Germinal center (tissue), 1 donor: ENCODE results near the gene TKTL2.

Experiments used
- DNase-seq: peaks from one replicate; pipeline ENCODE4 v3.0.0; 2012; ENCODE audit warnings: mixed read lengths, low spot score

TKTL2 gene

GRCh38 chr4:163473576-163473975 lies at the start of gene TKTL2:
TKTL2 (minus strand) TSS chr4:163473754; CDS start chr4:163473734, 20 bp downstream.
- DNase-seq, result no peak

GRCh38 chr4:163515198-163515597 lies 41.6 kb upstream of the TKTL2 start:
- no peak for DNase-seq

GRCh38 chr4:163505374-163505773 lies 31.8 kb upstream of the TKTL2 start:
- DNase-seq, result no peak

GRCh38 chr4:163500586-163500985 lies 27.0 kb upstream of the TKTL2 start:
- no peak for DNase-seq

GRCh38 chr4:163495900-163496299 lies 22.3 kb upstream of the TKTL2 start:
- peak; percentile 53 for DNase-seq

GRCh38 chr4:163494360-163495241 lies 21.0 kb upstream of the TKTL2 start, which contains the start of gene TMA16:
TMA16 (plus strand) TSS chr4:163494690; CDS start chr4:163494802, 112 bp downstream.
- peak; percentile 83 for DNase-seq

- peak; percentile 39 for DNase-seq
Observed at GRCh38 chr4:163493643-163494359, 20.2 kb upstream of the TKTL2 start.

- peak; percentile 10 for DNase-seq
Observed at GRCh38 chr4:163492951-163493504, 19.5 kb upstream of the TKTL2 start.

- DNase-seq, result no peak
Observed at GRCh38 chr4:163489929-163490328, 16.4 kb upstream of the TKTL2 start.

GRCh38 chr4:163486321-163486720 lies 12.8 kb upstream of the TKTL2 start:
- no peak for DNase-seq

- no peak for DNase-seq
Observed at GRCh38 chr4:163485589-163485988, 12.0 kb upstream of the TKTL2 start.

- peak; percentile 61 for DNase-seq
Observed at GRCh38 chr4:163484906-163485305, 11.4 kb upstream of the TKTL2 start.

GRCh38 chr4:163482190-163482589 lies 8.6 kb upstream of the TKTL2 start:
- peak; percentile 8 for DNase-seq

GRCh38 chr4:163476761-163477438 lies 3.3 kb upstream of the TKTL2 start:
- no peak for DNase-seq

- DNase-seq, result no peak
Observed at GRCh38 chr4:163474027-163474426, 473 bp upstream of the TKTL2 start.

- no peak for DNase-seq
Observed at GRCh38 chr4:163473130-163473529, 424 bp downstream of the TKTL2 start.

- DNase-seq, result no peak
Observed at GRCh38 chr4:163470391-163470790, 3.2 kb downstream of the TKTL2 start.

GRCh38 chr4:163467082-163467770 lies 6.3 kb downstream of the TKTL2 start:
- no peak for DNase-seq

GRCh38 chr4:163462556-163462955 lies 11.0 kb downstream of the TKTL2 start:
- no peak for DNase-seq

- no peak for DNase-seq
Observed at GRCh38 chr4:163448540-163449203, 24.9 kb downstream of the TKTL2 start.

- DNase-seq, result no peak
Observed at GRCh38 chr4:163447481-163447880, 26.1 kb downstream of the TKTL2 start.
